Keratinocyte (primary cell): Measurements from ENCODE around the gene SH3RF2.

ENCODE experiments used
- CTCF ChIP-seq, 3 experiments: IDR thresholded peaks in 1 of 3; conservative IDR thresholded peaks in 1 of 3; optimal IDR thresholded peaks in 1 of 3; 2 replicates in 2 of 3; 3 replicates in 1 of 3; pipeline versions ENCODE3 to v1.5.1; 2011; ENCODE audit warnings: low read length in 3 of 3, mild to moderate bottlenecking in 3 of 3, moderate library complexity in 2 of 3, control low read depth in 1 of 3, inconsistent platforms in 1 of 3; ENCODE audit not compliant: insufficient read depth in 2 of 3; ENCODE audit errors: extremely low read depth in 1 of 3
- EZH2 ChIP-seq: IDR thresholded peaks from one replicate; pipeline ENCODE4 v1.6.1; 2012; ENCODE audit warnings: inconsistent platforms, mild to moderate bottlenecking, low read length, moderate library complexity

- TF ChIP-seq CTCF (optimal IDR thresholded peaks at IDR 0.05 in 1 of 3, IDR thresholded peaks at IDR 0.05 in 1 of 3, conservative IDR thresholded peaks at IDR 0.05 in 1 of 3; ENCODE audit: extremely low read depth in 1 of 3, insufficient read depth in 2 of 3, low read length in 3 of 3) (no peak), EZH2 (no peak)
Observed at GRCh38 chr5:145889611-145890010, 46.8 kb upstream of the SH3RF2 start.
